Measurements from ENCODE around the gene UBE2E1. TPM values are rescaled to one million over a fixed set of nuclear protein-coding genes. Genes with fewer than 3 reads are reported as not detected.
"Not testable (repeated sequence)": the region's sequence is repeated elsewhere in the genome, so short reads cannot be mapped to it uniquely, and the experiment has no call there.

UBE2E1 gene
- total and polyA plus RNA-seq, 2 experiments from 2014 or later: 39.9 to 120 TPM

GRCh38 chr3:23880703-23881339 is 75.1 kb downstream of the UBE2E1 start:
- H3K36me3 Mint-ChIP-seq (ENCODE audit: low read depth): peaks cover 64% of the 10 kb centered on the region
- Histone ChIP-seq H4K20me1 (replicated peaks; ENCODE audit: insufficient read depth) (peaks cover 7% of the 10 kb centered on the region; the same call in 1 of the 2 replicates), H3K27ac (ENCODE audit: low read depth) (no peak overlapping the region), H3K4me2 (no peak overlapping the region), H3F3A (replicated peaks; ENCODE audit: low read depth) (no peaks in the 10 kb centered on the region), H3K36me3 (ENCODE audit: insufficient read depth) (no peaks in the 10 kb centered on the region; the same call in 1 of the 2 replicates), H3K27me3 (ENCODE audit: insufficient read depth) (no peaks in the 10 kb centered on the region), H3K4me1 (ENCODE audit: insufficient read depth) (no peaks in the 10 kb centered on the region), H2AFZ (no peak overlapping the region), H3K4me3 (no peak overlapping the region), H3K9me2 (ENCODE audit: insufficient read depth) (no peaks in the 10 kb centered on the region), H3K79me2 (replicated peaks; ENCODE audit: insufficient read depth) (peaks cover 84% of the 10 kb centered on the region)
- DNase-seq (ENCODE audit: low spot score): no peak
- no peak for TF ChIP-seq JUNB (IDR thresholded peaks at IDR 0.05; ENCODE audit: unreplicated experiment)
- TF ChIP-seq POLR2AphosphoS5 (IDR thresholded peaks at IDR 0.05; ENCODE audit: low read depth): no peak
- TF ChIP-seq EZH2 (IDR thresholded peaks at IDR 0.05; ENCODE audit: low read depth, unreplicated experiment): no peak
- no peak for TF ChIP-seq ETS1 (IDR thresholded peaks at IDR 0.05)
- TF ChIP-seq NANOG (IDR thresholded peaks at IDR 0.05; ENCODE audit: borderline replicate concordance): no peak
- no peak for TF ChIP-seq EZH2phosphoT487 (IDR thresholded peaks at IDR 0.05; ENCODE audit: unreplicated experiment)
- no peak for TF ChIP-seq REST (IDR thresholded peaks at IDR 0.05; ENCODE audit: unreplicated experiment)
- no peak for TF ChIP-seq STAT1 (IDR thresholded peaks at IDR 0.05; ENCODE audit: unreplicated experiment)
- no peak overlapping the region for H3K27ac Mint-ChIP-seq
- no peak for ATAC-seq
- H3K4me3 Mint-ChIP-seq: no peak overlapping the region
- peaks cover 7% of the 10 kb centered on the region for H3K4me1 Mint-ChIP-seq
- H3K9me3 Mint-ChIP-seq: peaks cover 33% of the 10 kb centered on the region
- peaks cover 2% of the 10 kb centered on the region for H3K27me3 Mint-ChIP-seq (ENCODE audit: insufficient read depth, low read depth, poor library complexity)

GRCh38 chr3:23881993-23882392 is 76.2 kb downstream of the UBE2E1 start:
- not testable (repeated sequence) for DNase-seq (ENCODE audit: low spot score)

More at GRCh38 chr3:23881993-23882392, 76.2 kb downstream of the UBE2E1 start:
- H3K9me2 ChIP-seq (ENCODE audit: insufficient read depth); H3K27ac Mint-ChIP-seq; H2AFZ ChIP-seq; H3K4me1 ChIP-seq (ENCODE audit: insufficient read depth); H3K36me3 ChIP-seq (ENCODE audit: insufficient read depth); ATAC-seq; H3K27me3 Mint-ChIP-seq (ENCODE audit: insufficient read depth, low read depth, poor library complexity); H3K4me2 ChIP-seq; H3K4me3 ChIP-seq; H3K4me1 Mint-ChIP-seq; H3K27ac ChIP-seq (ENCODE audit: low read depth); H3K4me3 Mint-ChIP-seq; H3K27me3 ChIP-seq (ENCODE audit: insufficient read depth); H3F3A ChIP-seq (replicated peaks; ENCODE audit: low read depth): not testable (repeated sequence)
- H4K20me1 ChIP-seq (replicated peaks; ENCODE audit: insufficient read depth): peaks cover 11% of the 10 kb centered on the region
- Mint-ChIP-seq H3K9me3 (peaks cover 33% of the 10 kb centered on the region), H3K36me3 (ENCODE audit: low read depth) (peaks cover 56% of the 10 kb centered on the region)
- H3K79me2 ChIP-seq (replicated peaks; ENCODE audit: insufficient read depth): peaks cover 81% of the 10 kb centered on the region

All from GM23338 (cell line).